Measurements from ENCODE around the gene EEF1G.

The EEF1G gene

GRCh38 chr11:62573592-62574362 is at the start of gene EEF1G (continued):
- TF ChIP-seq ZNF513 (tag by site-specific recombination; IDR thresholded peaks at IDR 0.05) (no peak), KLF16 (tag by site-specific recombination; IDR thresholded peaks at IDR 0.05) (peak; percentile 58; the same call in 1 of the 2 replicates), KLF10 (tag by site-specific recombination; IDR thresholded peaks at IDR 0.05) (peak; percentile 57; the same call in 1 of the 2 replicates), ZBTB7A (tag by site-specific recombination; IDR thresholded peaks at IDR 0.05; ENCODE audit: low read depth) (0 out of 2 replicates have a peak, but pooled peaks have one; percentile 63), ZNF184 (tag by site-specific recombination; IDR thresholded peaks at IDR 0.05) (peak; percentile 26; the same call in 1 of the 2 replicates), ZNF404 (tag by site-specific recombination; IDR thresholded peaks at IDR 0.05) (no peak), ZNF274 (IDR thresholded peaks at IDR 0.05; ENCODE audit: low read length) (no peak), ZNF274 (tag by site-specific recombination; IDR thresholded peaks at IDR 0.05; ENCODE audit: borderline replicate concordance) (no peak), SP3 (tag by site-specific recombination; IDR thresholded peaks at IDR 0.05) (peak; percentile 78), REST (tag by site-specific recombination; IDR thresholded peaks at IDR 0.05) (peak; percentile 38; the same call in 1 of the 2 replicates), ZNF324 (tag by site-specific recombination; IDR thresholded peaks at IDR 0.05) (peak; percentile 6; the same call in 1 of the 2 replicates), GLI4 (tag by site-specific recombination; IDR thresholded peaks at IDR 0.05) (0 out of 2 replicates have a peak, but pooled peaks have one; percentile 32), ZNF510 (tag by site-specific recombination; IDR thresholded peaks at IDR 0.05; ENCODE audit: insufficient replicate concordance) (no peak)
- TF ChIP-seq, protein P1, sequence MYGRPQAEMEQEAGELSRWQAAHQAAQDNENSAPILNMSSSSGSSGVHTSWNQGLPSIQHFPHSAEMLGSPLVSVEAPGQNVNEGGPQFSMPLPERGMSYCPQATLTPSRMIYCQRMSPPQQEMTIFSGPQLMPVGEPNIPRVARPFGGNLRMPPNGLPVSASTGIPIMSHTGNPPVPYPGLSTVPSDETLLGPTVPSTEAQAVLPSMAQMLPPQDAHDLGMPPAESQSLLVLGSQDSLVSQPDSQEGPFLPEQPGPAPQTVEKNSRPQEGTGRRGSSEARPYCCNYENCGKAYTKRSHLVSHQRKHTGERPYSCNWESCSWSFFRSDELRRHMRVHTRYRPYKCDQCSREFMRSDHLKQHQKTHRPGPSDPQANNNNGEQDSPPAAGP (tag by site-specific recombination; IDR thresholded peaks at IDR 0.05): peak; percentile 32; the same call in 1 of the 2 replicates
- TF ChIP-seq, protein P2, sequence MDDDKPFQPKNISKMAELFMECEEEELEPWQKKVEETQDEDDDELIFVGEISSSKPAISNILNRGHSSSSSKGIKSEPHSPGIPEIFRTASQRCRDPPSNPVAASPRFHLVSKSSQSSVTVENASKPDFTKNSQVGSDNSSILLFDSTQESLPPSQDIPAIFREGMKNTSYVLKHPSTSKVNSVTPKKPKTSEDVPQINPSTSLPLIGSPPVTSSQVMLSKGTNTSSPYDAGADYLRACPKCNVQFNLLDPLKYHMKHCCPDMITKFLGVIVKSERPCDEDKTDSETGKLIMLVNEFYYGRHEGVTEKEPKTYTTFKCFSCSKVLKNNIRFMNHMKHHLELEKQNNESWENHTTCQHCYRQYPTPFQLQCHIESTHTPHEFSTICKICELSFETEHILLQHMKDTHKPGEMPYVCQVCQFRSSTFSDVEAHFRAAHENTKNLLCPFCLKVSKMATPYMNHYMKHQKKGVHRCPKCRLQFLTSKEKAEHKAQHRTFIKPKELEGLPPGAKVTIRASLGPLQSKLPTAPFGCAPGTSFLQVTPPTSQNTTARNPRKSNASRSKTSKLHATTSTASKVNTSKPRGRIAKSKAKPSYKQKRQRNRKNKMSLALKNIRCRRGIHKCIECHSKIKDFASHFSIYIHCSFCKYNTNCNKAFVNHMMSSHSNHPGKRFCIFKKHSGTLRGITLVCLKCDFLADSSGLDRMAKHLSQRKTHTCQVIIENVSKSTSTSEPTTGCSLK (tag by site-specific recombination; IDR thresholded peaks at IDR 0.05): no peak

DNA sequence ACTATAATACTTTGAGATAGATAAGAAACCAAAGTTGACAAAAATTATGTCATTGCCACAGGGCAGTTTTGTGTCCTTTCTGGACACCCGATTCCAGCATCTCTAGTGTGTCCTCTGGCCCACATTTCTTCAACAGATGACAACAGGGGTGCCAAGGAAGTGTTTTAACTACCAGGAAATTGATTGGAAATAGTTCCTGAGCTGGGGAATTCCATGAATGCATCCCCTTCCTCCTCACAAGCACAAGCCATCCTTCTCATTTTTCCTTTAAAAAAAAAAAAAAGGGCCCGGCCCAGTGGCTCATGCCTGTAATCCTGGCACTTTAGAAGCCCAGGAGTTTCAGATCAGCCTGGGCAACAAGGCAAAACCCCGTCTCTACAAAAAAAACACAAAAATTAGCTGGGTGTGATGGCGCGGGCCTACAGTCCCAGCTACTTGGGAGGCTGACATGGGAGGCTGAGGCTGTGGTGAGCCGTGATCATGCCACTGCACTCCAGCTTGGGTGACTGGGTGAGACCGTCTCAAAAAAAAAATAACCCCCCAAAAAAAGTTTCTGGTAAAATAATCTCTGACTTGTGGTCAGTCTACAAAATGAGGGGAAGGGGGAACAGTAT is 48.9 kb upstream of the EEF1G start:
- Histone ChIP-seq H3K27ac (ENCODE audit: extremely low read depth, low read depth, low read length) (peak overlapping the region; percentile 40), H3K4me3 (ENCODE audit: low read depth, low read length) (no peak overlapping the region), H3K4me1 (ENCODE audit: control insufficient read depth, insufficient read depth, low read length) (no peaks in the 10 kb centered on the region), H3K9me3 (ENCODE audit: control insufficient read depth, insufficient read depth, low read depth, low read length) (no peaks in the 10 kb centered on the region), H3K36me3 (ENCODE audit: control insufficient read depth in 2 of 2, insufficient read depth in 1 of 2, low read length in 2 of 2) (peaks cover 5 to 37% of the 10 kb centered on the region in 2 experiments)
- POLR2A ChIA-PET: interaction anchor here (0.6 to 6.0 kb wide), 29 partner anchors 9 to 233 kb away, joined by 3 to 109 read pairs (median 5); partner anchors contain the start of genes C11orf98, CSKMT, EEF1G and EML3
- CTCF ChIA-PET: interaction anchor here (0.6 to 2.5 kb wide), 3 partner anchors 12 to 63 kb away, joined by 3 to 18 read pairs (median 6); no protein-coding TSS in a partner anchor
- TF ChIP-seq ZNF248 (tag by site-specific recombination; IDR thresholded peaks at IDR 0.05) (no peak), ZNF398 (tag by site-specific recombination; IDR thresholded peaks at IDR 0.05) (no peak), ZNF335 (tag by site-specific recombination; conservative IDR thresholded peaks at IDR 0.05) (peak; percentile 9), ZNF658 (tag by site-specific recombination; IDR thresholded peaks at IDR 0.05) (no peak), ZNF138 (tag by site-specific recombination; IDR thresholded peaks at IDR 0.05; ENCODE audit: borderline replicate concordance) (no peak), ZNF214 (tag by site-specific recombination; IDR thresholded peaks at IDR 0.05; ENCODE audit: borderline replicate concordance) (no peak)
